HepG2 (cell line): ENCODE measurements around the gene MLN. TPM values are rescaled to one million over a fixed set of nuclear protein-coding genes. Genes with fewer than 3 reads are reported as not detected.

Experiments used
- AKAP8 ChIP-seq: sonication (generic); formaldehyde crosslinking; IDR thresholded peaks from 2 replicates; pipeline ENCODE4 v1.5.1; 2020; ENCODE audit warnings: mild to moderate bottlenecking, missing genetic modification reagents
- CEBPB ChIP-seq: IDR thresholded peaks from 2 replicates; pipeline ENCODE4 v1.6.1; 2011; ENCODE audit warnings: low read depth, low read length, improper control_type of control experiment, borderline replicate concordance
- EED ChIP-seq: sonication (generic); formaldehyde crosslinking; IDR thresholded peaks from 2 replicates; pipeline ENCODE4 v1.5.0; 2020; ENCODE audit warnings: mild to moderate bottlenecking, missing genetic modification reagents
- HCFC1 ChIP-seq: fragments of 150-350 bp; IDR thresholded peaks from 2 replicates; pipeline ENCODE4 v1.6.1; 2014; ENCODE audit warnings: low read depth, low read length
- NCOR1 ChIP-seq: fragments of 200-600 bp; sonication (generic); IDR thresholded peaks from 2 replicates; pipeline ENCODE4 v1.7.0; 2017; ENCODE audit warnings: antibody characterized with exemption, low read length, borderline replicate concordance
- NR2F1 ChIP-seq, 2 experiments: fragments of 450-650 bp in 1 of 2; formaldehyde crosslinking in 1 of 2; IDR thresholded peaks; 2 replicates each; pipeline versions ENCODE4 v1.5.0 to v1.6.1; 2016 to 2020; ENCODE audit warnings: mild to moderate bottlenecking in 1 of 2, missing compliant biosample characterization in 1 of 2, missing genetic modification reagents in 1 of 2, moderate library complexity in 1 of 2
- SKI ChIP-seq: fragments of 450-650 bp; IDR thresholded peaks from one replicate; pipeline ENCODE4 v1.6.1; 2018; ENCODE audit warnings: mild to moderate bottlenecking; ENCODE audit not compliant: partially characterized antibody
- TCF7 ChIP-seq: sonication (generic); IDR thresholded peaks from 2 replicates; pipeline ENCODE4 v1.6.1; 2016; ENCODE audit warnings: antibody characterized with exemption, low read depth
- ZNF180 ChIP-seq: sonication (generic); formaldehyde crosslinking; IDR thresholded peaks from 2 replicates; pipeline ENCODE4 v1.4.0; 2020; ENCODE audit warnings: low read depth, missing genetic modification reagents, borderline replicate concordance
- ZNF235 ChIP-seq: sonication (generic); formaldehyde crosslinking; IDR thresholded peaks from 2 replicates; pipeline ENCODE4 v1.8.1; 2023; ENCODE audit warnings: mild to moderate bottlenecking, missing genetic modification reagents, borderline replicate concordance
- ZNF431 ChIP-seq: sonication (generic); formaldehyde crosslinking; IDR thresholded peaks from 2 replicates; pipeline ENCODE4 v1.9.0; 2022; ENCODE audit warnings: missing genetic modification reagents, low read depth, mild to moderate bottlenecking, borderline replicate concordance
- ZNF530 ChIP-seq: sonication (generic); formaldehyde crosslinking; IDR thresholded peaks from 2 replicates; pipeline ENCODE4 v1.5.0; 2020; ENCODE audit warnings: low read depth, mild to moderate bottlenecking, missing genetic modification reagents
- ZNF550 ChIP-seq: sonication (generic); formaldehyde crosslinking; IDR thresholded peaks from 2 replicates; pipeline ENCODE4 v1.4.0; 2020; ENCODE audit warnings: mild to moderate bottlenecking, missing genetic modification reagents, borderline replicate concordance
- ZNF629 ChIP-seq: sonication (generic); formaldehyde crosslinking; conservative IDR thresholded peaks from 2 replicates; pipeline ENCODE4 v1.5.0; 2020; ENCODE audit warnings: missing genetic modification reagents
- ZNF7 ChIP-seq: IDR thresholded peaks from 2 replicates; pipeline ENCODE4 v1.6.1; 2016; ENCODE audit warnings: missing biosample characterization, missing genetic modification reagents
- ZNF713 ChIP-seq: sonication (generic); formaldehyde crosslinking; IDR thresholded peaks from 2 replicates; pipeline ENCODE4 v1.4.0; 2020; ENCODE audit warnings: mild to moderate bottlenecking, missing genetic modification reagents
- polyA plus RNA-seq, 8 experiments: library from polyadenylated mRNA; depleted of rRNA in 3 of 8; stranded (reverse) in 7 of 8; unstranded in 1 of 8; fragments of >200 nt; fragmentation: Illumina TruSeq in 4 of 8; extraction: Trizol in 4 of 8; gene quantifications; 2 replicates each; pipeline versions ENCODE4 v1.2.1 to v1.2.3, GENCODE V29; 2011 to 2016; ENCODE audit warnings: low read depth in 4 of 8, missing spikeins in 1 of 8, mixed read lengths in 1 of 8; ENCODE audit not compliant: insufficient read depth in 1 of 8
- total RNA-seq, 5 experiments: library from RNA; depleted of rRNA; stranded (reverse); fragments of >200 nt; fragmentation: Illumina TruSeq; extraction: Trizol; gene quantifications; 2 replicates each; pipeline ENCODE4 v1.2.3, GENCODE V29; 2016; ENCODE audit warnings: low read depth in 1 of 5
- TF ChIP-seq, protein P1 (sequence below): sonication (generic); formaldehyde crosslinking; IDR thresholded peaks from 2 replicates; pipeline ENCODE4 v1.4.0; 2020; ENCODE audit warnings: missing genetic modification reagents
- TF ChIP-seq, protein P2 (sequence below): sonication (generic); formaldehyde crosslinking; IDR thresholded peaks from 2 replicates; pipeline ENCODE4 v1.4.0; 2020; ENCODE audit warnings: missing genetic modification reagents, borderline replicate concordance
- TF ChIP-seq, protein P3 (sequence below): sonication (generic); formaldehyde crosslinking; IDR thresholded peaks from 2 replicates; pipeline ENCODE4 v1.5.0; 2020; ENCODE audit warnings: missing genetic modification reagents
- TF ChIP-seq, protein P4 (sequence below): sonication (generic); formaldehyde crosslinking; IDR thresholded peaks from 2 replicates; pipeline ENCODE4 v1.5.1; 2020; ENCODE audit warnings: mild to moderate bottlenecking, moderate library complexity, missing genetic modification reagents

The MLN gene
- total and polyA plus RNA-seq, 2 of the 13 experiments (the other 11 are each of a cell fraction or from before 2014, with no cell fraction given): not detected

DNA sequence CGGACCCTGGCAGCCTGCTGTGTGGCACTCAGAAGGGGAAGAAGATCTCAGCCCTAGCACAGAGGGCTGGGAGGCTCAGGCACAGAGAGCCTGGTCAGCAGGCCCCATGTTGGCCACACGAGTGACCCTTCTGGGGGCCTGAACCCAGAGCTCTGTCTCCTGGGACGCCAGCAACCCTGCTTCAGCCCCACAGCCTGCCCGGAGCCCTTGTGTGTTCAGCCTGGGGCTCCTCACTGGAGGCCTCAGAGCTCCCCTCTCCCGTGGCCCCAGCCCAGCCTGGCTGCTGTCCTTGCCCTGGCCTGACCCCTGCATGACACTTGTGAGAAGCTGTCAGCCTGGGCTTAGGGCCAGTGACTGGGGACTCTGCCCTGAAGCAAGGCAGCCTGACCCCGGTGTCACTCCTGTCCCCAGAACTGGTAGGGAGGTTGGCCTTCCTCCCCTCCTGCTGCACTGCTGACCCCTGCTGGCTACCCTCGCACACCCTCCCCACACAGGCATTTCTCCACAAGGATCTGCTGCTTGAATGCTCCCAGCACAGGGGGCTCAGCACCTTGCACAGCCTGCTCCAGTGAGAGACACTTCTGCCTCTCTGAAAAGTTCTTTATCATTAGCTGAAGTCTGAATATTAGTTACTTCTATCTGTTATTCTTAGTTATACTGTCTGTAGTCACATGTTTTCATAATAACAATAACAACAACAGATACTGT, 41.7 kb downstream of the MLN start (continued):
- TF ChIP-seq ZNF7 (CRISPR knock-in tag) (no peak), ZNF431 (CRISPR knock-in tag) (0 out of 2 replicates have a peak, but pooled peaks have one; percentile 47), ZNF629 (CRISPR knock-in tag) (peak; percentile 27; the same call in 1 of the 2 replicates), AKAP8 (CRISPR knock-in tag) (0 out of 2 replicates have a peak, but pooled peaks have one; percentile 46), ZNF530 (CRISPR knock-in tag) (no peak), ZNF713 (CRISPR knock-in tag) (no peak), NCOR1 (no peak; the same call in 1 of the 2 replicates), NR2F1 (CRISPR knock-in tag; IDR thresholded peaks at IDR 0.05) (peak; percentile 98 to 99), CEBPB (no peak; the same call in 1 of the 2 replicates), SKI (peak; percentile 91), ZNF180 (0 out of 2 replicates have a peak, but pooled peaks have one; percentile 46), EED (CRISPR knock-in tag) (peak; percentile 97), TCF7 (no peak), HCFC1 (0 out of 2 replicates have a peak, but pooled peaks have one; percentile 16), ZNF235 (CRISPR knock-in tag) (no peak; the same call in 1 of the 2 replicates), ZNF550 (CRISPR knock-in tag) (0 out of 2 replicates have a peak, but pooled peaks have one; percentile 77)
- TF ChIP-seq, protein P1, sequence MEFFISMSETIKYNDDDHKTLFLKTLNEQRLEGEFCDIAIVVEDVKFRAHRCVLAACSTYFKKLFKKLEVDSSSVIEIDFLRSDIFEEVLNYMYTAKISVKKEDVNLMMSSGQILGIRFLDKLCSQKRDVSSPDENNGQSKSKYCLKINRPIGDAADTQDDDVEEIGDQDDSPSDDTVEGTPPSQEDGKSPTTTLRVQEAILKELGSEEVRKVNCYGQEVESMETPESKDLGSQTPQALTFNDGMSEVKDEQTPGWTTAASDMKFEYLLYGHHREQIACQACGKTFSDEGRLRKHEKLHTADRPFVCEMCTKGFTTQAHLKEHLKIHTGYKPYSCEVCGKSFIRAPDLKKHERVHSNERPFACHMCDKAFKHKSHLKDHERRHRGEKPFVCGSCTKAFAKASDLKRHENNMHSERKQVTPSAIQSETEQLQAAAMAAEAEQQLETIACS (CRISPR knock-in tag): no peak
- TF ChIP-seq, protein P2, sequence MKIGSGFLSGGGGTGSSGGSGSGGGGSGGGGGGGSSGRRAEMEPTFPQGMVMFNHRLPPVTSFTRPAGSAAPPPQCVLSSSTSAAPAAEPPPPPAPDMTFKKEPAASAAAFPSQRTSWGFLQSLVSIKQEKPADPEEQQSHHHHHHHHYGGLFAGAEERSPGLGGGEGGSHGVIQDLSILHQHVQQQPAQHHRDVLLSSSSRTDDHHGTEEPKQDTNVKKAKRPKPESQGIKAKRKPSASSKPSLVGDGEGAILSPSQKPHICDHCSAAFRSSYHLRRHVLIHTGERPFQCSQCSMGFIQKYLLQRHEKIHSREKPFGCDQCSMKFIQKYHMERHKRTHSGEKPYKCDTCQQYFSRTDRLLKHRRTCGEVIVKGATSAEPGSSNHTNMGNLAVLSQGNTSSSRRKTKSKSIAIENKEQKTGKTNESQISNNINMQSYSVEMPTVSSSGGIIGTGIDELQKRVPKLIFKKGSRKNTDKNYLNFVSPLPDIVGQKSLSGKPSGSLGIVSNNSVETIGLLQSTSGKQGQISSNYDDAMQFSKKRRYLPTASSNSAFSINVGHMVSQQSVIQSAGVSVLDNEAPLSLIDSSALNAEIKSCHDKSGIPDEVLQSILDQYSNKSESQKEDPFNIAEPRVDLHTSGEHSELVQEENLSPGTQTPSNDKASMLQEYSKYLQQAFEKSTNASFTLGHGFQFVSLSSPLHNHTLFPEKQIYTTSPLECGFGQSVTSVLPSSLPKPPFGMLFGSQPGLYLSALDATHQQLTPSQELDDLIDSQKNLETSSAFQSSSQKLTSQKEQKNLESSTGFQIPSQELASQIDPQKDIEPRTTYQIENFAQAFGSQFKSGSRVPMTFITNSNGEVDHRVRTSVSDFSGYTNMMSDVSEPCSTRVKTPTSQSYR (CRISPR knock-in tag): no peak
- TF ChIP-seq, protein P3, sequence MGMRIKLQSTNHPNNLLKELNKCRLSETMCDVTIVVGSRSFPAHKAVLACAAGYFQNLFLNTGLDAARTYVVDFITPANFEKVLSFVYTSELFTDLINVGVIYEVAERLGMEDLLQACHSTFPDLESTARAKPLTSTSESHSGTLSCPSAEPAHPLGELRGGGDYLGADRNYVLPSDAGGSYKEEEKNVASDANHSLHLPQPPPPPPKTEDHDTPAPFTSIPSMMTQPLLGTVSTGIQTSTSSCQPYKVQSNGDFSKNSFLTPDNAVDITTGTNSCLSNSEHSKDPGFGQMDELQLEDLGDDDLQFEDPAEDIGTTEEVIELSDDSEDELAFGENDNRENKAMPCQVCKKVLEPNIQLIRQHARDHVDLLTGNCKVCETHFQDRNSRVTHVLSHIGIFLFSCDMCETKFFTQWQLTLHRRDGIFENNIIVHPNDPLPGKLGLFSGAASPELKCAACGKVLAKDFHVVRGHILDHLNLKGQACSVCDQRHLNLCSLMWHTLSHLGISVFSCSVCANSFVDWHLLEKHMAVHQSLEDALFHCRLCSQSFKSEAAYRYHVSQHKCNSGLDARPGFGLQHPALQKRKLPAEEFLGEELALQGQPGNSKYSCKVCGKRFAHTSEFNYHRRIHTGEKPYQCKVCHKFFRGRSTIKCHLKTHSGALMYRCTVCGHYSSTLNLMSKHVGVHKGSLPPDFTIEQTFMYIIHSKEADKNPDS (CRISPR knock-in tag): peak; percentile 82; the same call in 1 of the 2 replicates
- TF ChIP-seq, protein P4, sequence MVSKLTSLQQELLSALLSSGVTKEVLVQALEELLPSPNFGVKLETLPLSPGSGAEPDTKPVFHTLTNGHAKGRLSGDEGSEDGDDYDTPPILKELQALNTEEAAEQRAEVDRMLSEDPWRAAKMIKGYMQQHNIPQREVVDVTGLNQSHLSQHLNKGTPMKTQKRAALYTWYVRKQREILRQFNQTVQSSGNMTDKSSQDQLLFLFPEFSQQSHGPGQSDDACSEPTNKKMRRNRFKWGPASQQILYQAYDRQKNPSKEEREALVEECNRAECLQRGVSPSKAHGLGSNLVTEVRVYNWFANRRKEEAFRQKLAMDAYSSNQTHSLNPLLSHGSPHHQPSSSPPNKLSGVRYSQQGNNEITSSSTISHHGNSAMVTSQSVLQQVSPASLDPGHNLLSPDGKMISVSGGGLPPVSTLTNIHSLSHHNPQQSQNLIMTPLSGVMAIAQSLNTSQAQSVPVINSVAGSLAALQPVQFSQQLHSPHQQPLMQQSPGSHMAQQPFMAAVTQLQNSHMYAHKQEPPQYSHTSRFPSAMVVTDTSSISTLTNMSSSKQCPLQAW (CRISPR knock-in tag): peak; percentile 93
